KMS-11 (cell line): ENCODE results near the gene IGSF9.

ENCODE experiments used
- H2AFZ ChIP-seq: fragments of 200-600 bp; sonication (generic); 2 replicates; pipeline ENCODE4 v1.6.1; 2016; ENCODE audit warnings: antibody characterized with exemption, mixed run types, low read depth
- H3K27ac ChIP-seq: fragments of 200-600 bp; sonication (generic); 2 replicates; pipeline ENCODE4 v1.6.1; 2016; ENCODE audit warnings: mild to moderate bottlenecking, mixed run types
- H3K27me3 ChIP-seq: fragments of 200-600 bp; sonication (generic); 2 replicates; pipeline ENCODE4 v1.6.1; 2017; ENCODE audit warnings: mild to moderate bottlenecking, low read depth, mixed run types, moderate library complexity; ENCODE audit not compliant: insufficient read depth
- H3K36me3 ChIP-seq: fragments of 200-600 bp; sonication (generic); 2 replicates; pipeline ENCODE4 v1.6.1; 2017; ENCODE audit warnings: mild to moderate bottlenecking, mixed run types; ENCODE audit not compliant: insufficient read depth
- H3K4me1 ChIP-seq: fragments of 200-600 bp; sonication (generic); 2 replicates; pipeline ENCODE4 v1.6.1; 2016; ENCODE audit warnings: mild to moderate bottlenecking, low read depth, mixed run types; ENCODE audit not compliant: poor library complexity, severe bottlenecking
- H3K4me2 ChIP-seq: fragments of 200-600 bp; sonication (generic); 2 replicates; pipeline ENCODE4 v1.7.0; 2016; ENCODE audit warnings: mild to moderate bottlenecking, mixed run types
- H3K4me3 ChIP-seq: fragments of 200-600 bp; sonication (generic); IDR thresholded peaks from 2 replicates; pipeline ENCODE4 v1.6.1; 2017; ENCODE audit warnings: low read depth, low read length, mixed read lengths; ENCODE audit not compliant: insufficient read depth
- H3K79me2 ChIP-seq: fragments of 200-600 bp; sonication (generic); 2 replicates; pipeline ENCODE4 v1.6.1; 2016; ENCODE audit warnings: low read depth, mixed run types; ENCODE audit not compliant: insufficient read depth
- H3K9ac ChIP-seq: fragments of 200-600 bp; sonication (generic); 2 replicates; pipeline ENCODE4 v1.6.1; 2016; ENCODE audit warnings: mild to moderate bottlenecking, mixed run types
- H4K20me1 ChIP-seq: fragments of 200-600 bp; sonication (generic); 2 replicates; pipeline ENCODE4 v1.6.1; 2016; ENCODE audit warnings: mild to moderate bottlenecking, mixed run types; ENCODE audit not compliant: insufficient read depth
- TF ChIP-seq, protein P1 (sequence below): fragments of 200-600 bp; sonication (generic); conservative IDR thresholded peaks from 2 replicates; pipeline ENCODE4 v1.6.1; 2017; ENCODE audit warnings: low read depth, mild to moderate bottlenecking, antibody characterized with exemption, low read length, moderate library complexity, mixed read lengths

Gene IGSF9

DNA sequence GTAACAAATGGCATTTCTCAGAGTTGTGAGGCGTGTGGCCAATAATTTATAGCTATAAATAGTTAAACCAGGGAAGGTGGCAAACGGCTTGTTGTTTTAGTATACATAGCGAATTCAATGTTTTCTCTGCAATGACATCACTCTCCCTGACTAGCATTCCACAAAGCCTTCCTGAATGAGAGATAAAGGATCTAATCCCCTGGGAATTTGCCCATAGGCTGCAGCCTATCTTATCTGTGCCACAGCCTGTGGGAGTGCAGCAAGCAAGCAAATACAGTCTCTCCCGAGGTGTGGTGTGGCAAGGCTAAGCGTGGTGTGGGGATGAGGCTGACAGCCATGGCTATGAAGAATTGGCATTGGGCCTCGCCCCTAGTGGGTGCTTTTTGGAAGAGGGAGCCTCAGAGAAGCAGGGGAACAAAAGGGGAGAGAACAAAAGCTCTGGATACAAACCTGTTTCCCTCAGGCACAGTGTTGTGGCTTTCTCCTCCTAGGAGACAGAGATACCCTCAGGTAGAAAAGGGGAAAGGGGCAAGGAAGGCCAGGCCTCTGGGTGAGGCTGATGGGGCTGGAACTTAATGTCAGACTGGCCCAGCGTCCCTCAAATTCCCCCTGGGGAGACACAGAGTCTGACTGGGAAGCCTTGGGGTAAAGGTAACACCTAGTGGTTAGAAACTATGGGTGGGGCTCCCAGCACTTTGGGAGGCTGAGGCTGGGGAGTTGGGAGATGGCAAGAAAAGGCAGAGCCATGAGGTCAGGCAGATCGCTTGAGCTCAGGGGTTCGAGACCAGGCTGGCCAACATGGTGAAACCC lies 29.0 kb downstream of the IGSF9 start:
- Histone ChIP-seq H3K9ac (no peak overlapping the region), H3K27ac (peak overlapping the region; percentile 2; the same call in 1 of the 2 replicates), H3K4me2 (no peak overlapping the region), H4K20me1 (peaks cover 27% of the 10 kb centered on the region), H3K79me2 (peaks cover 27% of the 10 kb centered on the region), H3K36me3 (peaks cover 21% of the 10 kb centered on the region; the same call in 1 of the 2 replicates), H3K27me3 (no peaks in the 10 kb centered on the region), H3K4me3 (no peak overlapping the region), H2AFZ (no peak overlapping the region), H3K4me1 (peaks cover 61% of the 10 kb centered on the region)
- TF ChIP-seq, protein P1, sequence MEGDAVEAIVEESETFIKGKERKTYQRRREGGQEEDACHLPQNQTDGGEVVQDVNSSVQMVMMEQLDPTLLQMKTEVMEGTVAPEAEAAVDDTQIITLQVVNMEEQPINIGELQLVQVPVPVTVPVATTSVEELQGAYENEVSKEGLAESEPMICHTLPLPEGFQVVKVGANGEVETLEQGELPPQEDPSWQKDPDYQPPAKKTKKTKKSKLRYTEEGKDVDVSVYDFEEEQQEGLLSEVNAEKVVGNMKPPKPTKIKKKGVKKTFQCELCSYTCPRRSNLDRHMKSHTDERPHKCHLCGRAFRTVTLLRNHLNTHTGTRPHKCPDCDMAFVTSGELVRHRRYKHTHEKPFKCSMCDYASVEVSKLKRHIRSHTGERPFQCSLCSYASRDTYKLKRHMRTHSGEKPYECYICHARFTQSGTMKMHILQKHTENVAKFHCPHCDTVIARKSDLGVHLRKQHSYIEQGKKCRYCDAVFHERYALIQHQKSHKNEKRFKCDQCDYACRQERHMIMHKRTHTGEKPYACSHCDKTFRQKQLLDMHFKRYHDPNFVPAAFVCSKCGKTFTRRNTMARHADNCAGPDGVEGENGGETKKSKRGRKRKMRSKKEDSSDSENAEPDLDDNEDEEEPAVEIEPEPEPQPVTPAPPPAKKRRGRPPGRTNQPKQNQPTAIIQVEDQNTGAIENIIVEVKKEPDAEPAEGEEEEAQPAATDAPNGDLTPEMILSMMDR, result no peak

DNA sequence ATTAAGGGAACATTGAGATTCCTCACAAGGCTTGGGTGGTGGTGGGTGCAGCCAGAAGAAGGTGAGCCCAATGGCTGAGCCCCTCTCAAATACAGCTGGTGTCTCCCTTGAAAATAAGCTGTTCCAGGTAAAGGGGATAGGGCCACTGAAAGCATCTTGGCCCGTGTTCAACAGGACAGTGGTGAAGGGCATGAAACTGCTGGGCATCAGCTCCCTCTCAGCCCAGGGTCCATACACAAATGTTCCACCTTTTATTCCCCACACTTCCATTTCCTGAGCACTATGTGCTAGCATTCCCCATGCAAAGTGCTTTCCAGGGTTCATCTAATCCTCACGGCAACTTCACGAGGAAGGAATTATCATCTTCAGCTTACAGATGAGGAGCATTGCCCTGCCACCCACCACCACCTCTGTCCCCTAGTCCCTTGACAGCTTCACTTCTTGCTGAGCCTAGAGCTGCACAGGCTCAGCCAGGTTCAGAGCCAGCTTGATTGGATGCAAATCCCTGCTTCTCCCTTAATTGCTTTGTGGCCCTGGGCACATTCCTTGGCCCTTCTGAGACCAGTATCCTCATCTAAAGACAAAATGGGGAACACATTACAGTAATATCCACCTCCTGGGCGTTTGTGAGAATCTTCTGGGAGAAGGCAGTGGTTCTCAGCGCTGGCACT lies 29.7 kb downstream of the IGSF9 start:
- Histone ChIP-seq H3K9ac (no peak overlapping the region), H3K36me3 (peaks cover 19% of the 10 kb centered on the region; the same call in 1 of the 2 replicates), H4K20me1 (peaks cover 20% of the 10 kb centered on the region)

DNA sequence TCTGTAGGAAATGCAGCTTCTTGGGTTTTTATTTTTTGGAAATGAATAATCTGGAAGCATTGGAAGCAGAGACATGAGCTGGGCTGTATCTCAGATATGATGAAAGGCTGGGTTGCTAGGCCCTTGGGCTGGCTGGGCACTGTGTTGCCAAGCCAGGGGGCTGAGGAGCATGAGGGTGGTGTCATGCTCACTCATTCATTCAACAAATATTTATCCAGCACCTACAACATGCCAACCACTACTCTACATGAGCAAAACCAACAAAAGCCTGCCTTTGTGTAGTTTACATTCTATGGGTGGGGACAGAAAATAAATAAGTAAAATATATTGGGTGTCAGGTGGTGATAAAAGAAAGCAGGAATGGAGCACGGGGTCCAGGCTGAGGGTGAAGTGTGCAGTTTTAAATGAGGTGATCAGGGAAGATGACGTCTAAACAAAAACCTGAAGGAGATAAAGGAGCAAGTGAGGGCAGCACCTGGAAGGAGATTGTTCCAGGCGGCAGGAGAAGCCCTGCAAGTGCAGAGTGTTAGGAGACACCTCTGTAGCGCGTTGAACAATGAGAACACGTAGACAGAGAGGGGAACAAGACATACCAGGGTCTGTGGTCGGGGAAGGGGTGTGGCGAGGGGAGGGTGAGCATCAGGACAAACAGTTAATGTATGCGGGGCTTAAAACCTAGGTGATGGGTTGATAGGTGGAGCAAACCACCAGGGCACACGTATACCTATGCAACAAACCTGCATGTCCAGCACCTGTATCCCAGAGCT lies 31.0 kb downstream of the IGSF9 start:
- no peak overlapping the region for H2AFZ ChIP-seq
- peaks cover 7% of the 10 kb centered on the region; the same call in 1 of the 2 replicates for H3K36me3 ChIP-seq
- no peaks in the 10 kb centered on the region for H3K27me3 ChIP-seq
- peaks cover 8% of the 10 kb centered on the region; the same call in 1 of the 2 replicates for H4K20me1 ChIP-seq
- H3K27ac ChIP-seq, result no peak overlapping the region
- H3K4me3 ChIP-seq, result no peak overlapping the region
- H3K79me2 ChIP-seq, result peaks cover 7% of the 10 kb centered on the region; the same call in 1 of the 2 replicates
- no peak overlapping the region for H3K4me2 ChIP-seq
- no peak overlapping the region for H3K9ac ChIP-seq
- TF ChIP-seq, protein P1, result no peak
- peaks cover 60% of the 10 kb centered on the region for H3K4me1 ChIP-seq

More for the DNA sequence above, 29.7 kb downstream of the IGSF9 start:
- peak overlapping the region; percentile 2; the same call in 1 of the 2 replicates for H3K27ac ChIP-seq
- TF ChIP-seq, protein P1, result no peak
- peaks cover 61% of the 10 kb centered on the region for H3K4me1 ChIP-seq
- H3K4me2 ChIP-seq, result no peak overlapping the region
- no peaks in the 10 kb centered on the region for H3K27me3 ChIP-seq
- no peak overlapping the region for H3K4me3 ChIP-seq
- H2AFZ ChIP-seq, result no peak overlapping the region
- peaks cover 19% of the 10 kb centered on the region for H3K79me2 ChIP-seq

DNA sequence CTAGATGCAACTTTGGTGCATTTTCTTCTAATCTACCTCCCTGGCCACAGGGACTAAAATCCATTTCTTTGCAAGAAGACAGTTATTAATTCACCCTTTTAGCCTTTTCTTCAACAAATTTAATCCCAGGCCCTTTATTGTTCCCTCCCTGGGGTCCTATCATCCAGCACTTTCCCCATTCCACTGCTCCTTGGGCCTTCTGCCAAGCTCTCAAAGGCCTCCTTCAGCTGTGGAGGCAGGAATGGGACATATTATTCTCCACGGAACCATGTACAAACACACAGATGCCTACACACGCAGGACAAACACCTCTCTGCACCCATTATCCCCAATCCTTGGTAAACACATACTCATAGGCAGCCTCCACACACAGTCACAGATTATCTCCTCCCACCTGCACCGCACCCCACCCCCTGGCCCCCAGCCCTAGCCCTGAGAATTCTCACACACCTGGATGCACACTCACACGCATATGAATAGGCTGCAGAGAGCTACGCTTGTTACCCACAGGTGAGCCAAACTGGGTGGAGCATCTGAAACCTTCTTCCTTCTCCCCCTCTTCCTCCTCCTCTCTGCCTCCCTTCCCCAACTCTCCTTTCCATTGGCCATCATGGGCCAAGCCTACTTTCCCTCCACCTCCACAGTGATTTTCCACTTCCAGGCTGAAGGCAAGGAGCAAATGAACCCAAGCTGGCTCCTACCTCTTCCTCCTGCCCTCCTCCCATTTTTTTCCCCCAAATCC lies 31.8 kb downstream of the IGSF9 start:
- Histone ChIP-seq H3K4me2 (no peak overlapping the region), H4K20me1 (no peaks in the 10 kb centered on the region), H3K4me3 (no peak overlapping the region), H3K79me2 (no peaks in the 10 kb centered on the region), H3K27me3 (no peaks in the 10 kb centered on the region), H3K4me1 (peaks cover 52% of the 10 kb centered on the region), H3K27ac (no peak overlapping the region), H2AFZ (no peak overlapping the region), H3K9ac (no peak overlapping the region), H3K36me3 (no peaks in the 10 kb centered on the region; the same call in 1 of the 2 replicates)
- TF ChIP-seq, protein P1, result no peak
